DND-41 (cell line): ENCODE data around the gene MYOF.
"Not testable (repeated sequence)": the region's sequence is repeated elsewhere in the genome, so short reads cannot be mapped to it uniquely, and the experiment has no call there.

Source experiments
- ATAC-seq: fragments of 200-7000 bp; cut with Tn5 transposase; 3 replicates; pipeline ENCODE4 v1.9.1; 2021; ENCODE audit warnings: low read depth; ENCODE audit not compliant: insufficient read depth
- DNase-seq: peaks from one replicate; pipeline ENCODE4 v3.0.0-alpha.2; 2020
- H2AFZ ChIP-seq: 2 replicates; pipeline ENCODE4 v1.6.0; 2012; ENCODE audit warnings: low read depth, low read length
- H3K27ac ChIP-seq: 2 replicates; pipeline ENCODE4 v1.5.1; 2012; ENCODE audit warnings: low read length, inconsistent platforms
- H3K27me3 ChIP-seq: fragments of 200-600 bp; sonication (generic); 2 replicates; pipeline ENCODE4 v1.6.0; 2012; ENCODE audit warnings: low read length, mild to moderate bottlenecking, inconsistent platforms; ENCODE audit not compliant: insufficient read depth, poor library complexity
- H3K36me3 ChIP-seq: 2 replicates; pipeline ENCODE4 v1.5.1; 2012; ENCODE audit warnings: low read length, inconsistent platforms; ENCODE audit not compliant: insufficient read depth
- H3K4me1 ChIP-seq: 2 replicates; pipeline ENCODE4 v1.5.1; 2012; ENCODE audit warnings: mild to moderate bottlenecking, low read length; ENCODE audit not compliant: insufficient read depth
- H3K4me2 ChIP-seq: 2 replicates; pipeline ENCODE4 v1.6.0; 2012; ENCODE audit warnings: mild to moderate bottlenecking, moderate library complexity, low read length, inconsistent platforms; ENCODE audit not compliant: insufficient read depth
- H3K4me3 ChIP-seq, 2 experiments: fragments of 200-600 bp in 1 of 2; shearing (Covaris generic) in 1 of 2; 2 replicates each; pipeline ENCODE4 v1.5.1; 2012 to 2016; ENCODE audit warnings: inconsistent platforms in 2 of 2, low read length in 2 of 2, mild to moderate bottlenecking in 2 of 2, low read depth in 1 of 2, moderate library complexity in 1 of 2
- H3K79me2 ChIP-seq: 2 replicates; pipeline ENCODE4 v1.6.0; 2012; ENCODE audit warnings: low read length, inconsistent platforms; ENCODE audit not compliant: insufficient read depth
- H3K9ac ChIP-seq: 2 replicates; pipeline ENCODE4 v1.6.0; 2012; ENCODE audit warnings: low read depth, mild to moderate bottlenecking, inconsistent platforms, low read length, moderate library complexity
- H3K9me3 ChIP-seq: 2 replicates; pipeline ENCODE4 v1.5.1; 2012; ENCODE audit warnings: low read length, moderate library complexity, mild to moderate bottlenecking, inconsistent platforms; ENCODE audit not compliant: insufficient read depth, severe bottlenecking
- H4K20me1 ChIP-seq: 2 replicates; pipeline ENCODE4 v1.6.0; 2012; ENCODE audit warnings: low read length; ENCODE audit not compliant: insufficient read depth
- EZH2 ChIP-seq: IDR thresholded peaks from 3 replicates; pipeline ENCODE4 v1.6.1; 2012; ENCODE audit warnings: borderline replicate concordance, low read depth, mild to moderate bottlenecking, moderate library complexity, low read length, inconsistent platforms; ENCODE audit not compliant: severe bottlenecking
- TF ChIP-seq, protein P1 (sequence below): IDR thresholded peaks from 2 replicates; pipeline ENCODE4 v1.5.1; 2012; ENCODE audit warnings: borderline replicate concordance, low read length, moderate library complexity, mild to moderate bottlenecking; ENCODE audit not compliant: poor library complexity, severe bottlenecking; ENCODE audit errors: extremely low read depth

Gene MYOF

GRCh38 chr10:93443481-93443880 is 38.7 kb downstream of the MYOF start:
- no peak for DNase-seq
- H3K4me2 ChIP-seq, result no peak overlapping the region
- no peak overlapping the region for H3K4me3 ChIP-seq
- no peaks in the 10 kb centered on the region for H3K36me3 ChIP-seq
- H3K27ac ChIP-seq, result no peak overlapping the region
- no peaks in the 10 kb centered on the region for H3K9me3 ChIP-seq
- TF ChIP-seq EZH2, result no peak
- peaks cover 13% of the 10 kb centered on the region for H3K27me3 ChIP-seq
- H3K79me2 ChIP-seq, result no peaks in the 10 kb centered on the region
- ATAC-seq, result no peak
- no peaks in the 10 kb centered on the region for H3K4me1 ChIP-seq
- no peak overlapping the region for H2AFZ ChIP-seq
- H4K20me1 ChIP-seq, result no peaks in the 10 kb centered on the region
- no peak overlapping the region for H3K9ac ChIP-seq

- not testable (repeated sequence) for H4K20me1 ChIP-seq, H3K4me3 ChIP-seq, H3K4me1 ChIP-seq, ATAC-seq, H3K9ac ChIP-seq, H3K27ac ChIP-seq, H3K4me2 ChIP-seq, H3K36me3 ChIP-seq, H2AFZ ChIP-seq, DNase-seq, H3K79me2 ChIP-seq, H3K9me3 ChIP-seq
- peaks cover 13% of the 10 kb centered on the region for H3K27me3 ChIP-seq
Observed at GRCh38 chr10:93442721-93443120, 39.4 kb downstream of the MYOF start.

- no peaks in the 10 kb centered on the region for H3K79me2 ChIP-seq
- no peak overlapping the region for H3K4me2 ChIP-seq
- no peak overlapping the region for H3K9ac ChIP-seq
- no peak overlapping the region for H3K4me3 ChIP-seq
- no peak for DNase-seq
- no peaks in the 10 kb centered on the region for H3K36me3 ChIP-seq
- no peak for TF ChIP-seq EZH2
- TF ChIP-seq, protein P1, sequence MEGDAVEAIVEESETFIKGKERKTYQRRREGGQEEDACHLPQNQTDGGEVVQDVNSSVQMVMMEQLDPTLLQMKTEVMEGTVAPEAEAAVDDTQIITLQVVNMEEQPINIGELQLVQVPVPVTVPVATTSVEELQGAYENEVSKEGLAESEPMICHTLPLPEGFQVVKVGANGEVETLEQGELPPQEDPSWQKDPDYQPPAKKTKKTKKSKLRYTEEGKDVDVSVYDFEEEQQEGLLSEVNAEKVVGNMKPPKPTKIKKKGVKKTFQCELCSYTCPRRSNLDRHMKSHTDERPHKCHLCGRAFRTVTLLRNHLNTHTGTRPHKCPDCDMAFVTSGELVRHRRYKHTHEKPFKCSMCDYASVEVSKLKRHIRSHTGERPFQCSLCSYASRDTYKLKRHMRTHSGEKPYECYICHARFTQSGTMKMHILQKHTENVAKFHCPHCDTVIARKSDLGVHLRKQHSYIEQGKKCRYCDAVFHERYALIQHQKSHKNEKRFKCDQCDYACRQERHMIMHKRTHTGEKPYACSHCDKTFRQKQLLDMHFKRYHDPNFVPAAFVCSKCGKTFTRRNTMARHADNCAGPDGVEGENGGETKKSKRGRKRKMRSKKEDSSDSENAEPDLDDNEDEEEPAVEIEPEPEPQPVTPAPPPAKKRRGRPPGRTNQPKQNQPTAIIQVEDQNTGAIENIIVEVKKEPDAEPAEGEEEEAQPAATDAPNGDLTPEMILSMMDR, result no peak
- no peak overlapping the region for H2AFZ ChIP-seq
- H3K27me3 ChIP-seq, result peaks cover 15% of the 10 kb centered on the region
- H3K27ac ChIP-seq, result no peak overlapping the region
- no peaks in the 10 kb centered on the region for H3K4me1 ChIP-seq
- no peaks in the 10 kb centered on the region for H4K20me1 ChIP-seq
- ATAC-seq, result no peak
- no peaks in the 10 kb centered on the region for H3K9me3 ChIP-seq
Observed at GRCh38 chr10:93440591-93441091, 41.5 kb downstream of the MYOF start.

- no peak for DNase-seq
- Histone ChIP-seq H3K4me3 (no peak overlapping the region), H3K36me3 (no peaks in the 10 kb centered on the region), H3K4me2 (no peak overlapping the region), H3K27me3 (peaks cover 8% of the 10 kb centered on the region), H3K9me3 (no peaks in the 10 kb centered on the region), H3K27ac (no peak overlapping the region), H2AFZ (no peak overlapping the region), H3K9ac (no peak overlapping the region), H3K79me2 (no peaks in the 10 kb centered on the region), H4K20me1 (no peaks in the 10 kb centered on the region), H3K4me1 (no peaks in the 10 kb centered on the region)
- TF ChIP-seq, protein P1, result no peak
- no peak for TF ChIP-seq EZH2
- no peak for ATAC-seq
Observed at GRCh38 chr10:93438613-93439253, 43.4 kb downstream of the MYOF start.
